ENCODE data around the gene FAM118A. TPM values are rescaled to one million over a fixed set of nuclear protein-coding genes. Genes with fewer than 3 reads are reported as not detected.
"Not testable (repeated sequence)": the region's sequence is repeated elsewhere in the genome, so short reads cannot be mapped to it uniquely, and the experiment has no call there.

Gene FAM118A
- 22.6 and 23.3 TPM in 2 replicates for polyA plus RNA-seq (2011; rRNA removed)
- polyA minus RNA-seq (2011; rRNA and poly(A)+ RNA removed), result 22.9 and 25.2 TPM in 2 replicates

GRCh38 chr22:45309422-45310227 lies at the start of gene FAM118A:
TSS of gene FAM118A (plus strand) at chr22:45309934. CDS start at chr22:45322380, 12,446 bp downstream.
- H3K9me3 ChIP-seq (ENCODE audit: control insufficient read depth, insufficient read depth, low read length), result no peaks in the 10 kb centered on the region; the same call in 1 of the 2 replicates
- peak; percentile 74 for DNase-seq (ENCODE audit: low read depth, low spot score)
- peak within 1 kb of the TSS; percentile 78 for H3K4me3 ChIP-seq (ENCODE audit: low read depth, low read length)
- H3K27ac ChIP-seq (ENCODE audit: low read depth, low read length), result peak within 1 kb of the TSS; percentile 47
- POLR2A ChIA-PET, result no interaction called here
- TF ChIP-seq CTCF (IDR thresholded peaks at IDR 0.05; ENCODE audit: low read depth, low read length), result no peak
- CTCF ChIA-PET, result no interaction called here
- H3K27me3 ChIP-seq (ENCODE audit: control insufficient read depth, insufficient read depth, low read length), result no peaks in the 10 kb centered on the region

- DNase-seq (ENCODE audit: low read depth, low spot score); POLR2A ChIA-PET; H3K27me3 ChIP-seq (ENCODE audit: control insufficient read depth, insufficient read depth, low read length); H3K9me3 ChIP-seq (ENCODE audit: control insufficient read depth, insufficient read depth, low read length); H3K27ac ChIP-seq (ENCODE audit: low read depth, low read length); H3K4me3 ChIP-seq (ENCODE audit: low read depth, low read length): not testable (repeated sequence)
- CTCF ChIA-PET, result interaction anchor here (0.6 kb wide), 1 partner anchor 920 kb away, joined by 7 read pairs; no protein-coding TSS in a partner anchor
These were observed 49.4 kb upstream of the FAM118A start for GRCh38 chr22:45260395-45260759.

- CTCF ChIA-PET, result interaction anchor here (2.1 kb wide), 1 partner anchor 160 kb away, joined by 9 read pairs; no protein-coding TSS in a partner anchor
These were observed 48.2 kb upstream of the FAM118A start for GRCh38 chr22:45261407-45262088.

GRCh38 chr22:45262195-45262930 lies 47.4 kb upstream of the FAM118A start:
- CTCF ChIA-PET, result interaction anchor here (2.1 kb wide), 1 partner anchor 161 kb away, joined by 9 read pairs; no protein-coding TSS in a partner anchor
- no peak for DNase-seq (ENCODE audit: low read depth, low spot score)
- H3K27me3 ChIP-seq (ENCODE audit: control insufficient read depth, insufficient read depth, low read length), result peaks cover 8% of the 10 kb centered on the region
- no peak overlapping the region for H3K4me3 ChIP-seq (ENCODE audit: low read depth, low read length)
- POLR2A ChIA-PET, result no interaction called here
- no peak for TF ChIP-seq CTCF (IDR thresholded peaks at IDR 0.05; ENCODE audit: low read depth, low read length)
- H3K27ac ChIP-seq (ENCODE audit: low read depth, low read length), result no peak overlapping the region
- H3K9me3 ChIP-seq (ENCODE audit: control insufficient read depth, insufficient read depth, low read length), result peaks cover 3% of the 10 kb centered on the region

More at GRCh38 chr22:45261407-45262088, 48.2 kb upstream of the FAM118A start:
- DNase-seq (ENCODE audit: low read depth, low spot score), result no peak
- POLR2A ChIA-PET, result no interaction called here
- H3K9me3 ChIP-seq (ENCODE audit: control insufficient read depth, insufficient read depth, low read length), result peaks cover 3% of the 10 kb centered on the region
- TF ChIP-seq CTCF (IDR thresholded peaks at IDR 0.05; ENCODE audit: low read depth, low read length), result no peak
- H3K4me3 ChIP-seq (ENCODE audit: low read depth, low read length), result no peak overlapping the region
- H3K27me3 ChIP-seq (ENCODE audit: control insufficient read depth, insufficient read depth, low read length), result peaks cover 8% of the 10 kb centered on the region
- no peak overlapping the region for H3K27ac ChIP-seq (ENCODE audit: low read depth, low read length)

- Histone ChIP-seq H3K27me3 (ENCODE audit: control insufficient read depth, insufficient read depth, low read length) (peaks cover 8% of the 10 kb centered on the region), H3K4me3 (ENCODE audit: low read depth, low read length) (no peak overlapping the region), H3K27ac (ENCODE audit: low read depth, low read length) (no peak overlapping the region), H3K9me3 (ENCODE audit: control insufficient read depth, insufficient read depth, low read length) (peaks cover under 1% of the 10 kb centered on the region; the same call in 1 of the 2 replicates)
- POLR2A ChIA-PET, result no interaction called here
- CTCF ChIA-PET, result interaction anchor here (0.7 to 2.1 kb wide), 2 partner anchors 160 to 161 kb away, joined by 3 to 9 read pairs; no protein-coding TSS in a partner anchor
- no peak for DNase-seq (ENCODE audit: low read depth, low spot score)
- TF ChIP-seq CTCF (IDR thresholded peaks at IDR 0.05; ENCODE audit: low read depth, low read length), result no peak
These were observed 46.7 kb upstream of the FAM118A start for GRCh38 chr22:45262931-45263462.

Measured in AG04450 (cell line).